H9 (cell line): Measurements from ENCODE around the gene TTC28. TPM values are rescaled to one million over a fixed set of nuclear protein-coding genes. Genes with fewer than 3 reads are reported as not detected.

Experiments used
- DNase-seq: peaks from one replicate; pipeline ENCODE4 v3.0.0-alpha.2; 2017
- H2AFZ ChIP-seq: one replicate; pipeline ENCODE4 v1.6.1; 2013; ENCODE audit warnings: mild to moderate bottlenecking, low read length, control low read depth, moderate library complexity
- H2AK5ac ChIP-seq: 2 replicates; pipeline ENCODE4 v1.6.1; 2013; ENCODE audit warnings: low read length, control low read depth, mixed read lengths; ENCODE audit not compliant: insufficient read length
- H2BK120ac ChIP-seq: one replicate; pipeline ENCODE4 v1.6.1; 2013; ENCODE audit warnings: low read depth, mild to moderate bottlenecking, low read length, control low read depth, inconsistent platforms; ENCODE audit not compliant: poor library complexity, severe bottlenecking
- H2BK12ac ChIP-seq: 2 replicates; pipeline ENCODE4 v1.6.1; 2013; ENCODE audit warnings: low read length, control low read depth, mixed read lengths, low read depth; ENCODE audit not compliant: insufficient read length
- H2BK15ac ChIP-seq: 2 replicates; pipeline ENCODE4 v1.6.1; 2013; ENCODE audit warnings: low read depth, low read length, control low read depth
- H2BK20ac ChIP-seq: one replicate; pipeline ENCODE4 v1.6.1; 2013; ENCODE audit warnings: low read depth, mild to moderate bottlenecking, low read length, control low read depth, inconsistent platforms; ENCODE audit not compliant: poor library complexity, severe bottlenecking
- H2BK5ac ChIP-seq: 2 replicates; pipeline ENCODE4 v1.6.1; 2013; ENCODE audit warnings: low read length, control low read depth, mixed read lengths; ENCODE audit not compliant: insufficient read length
- H3K14ac ChIP-seq: 2 replicates; pipeline ENCODE4 v1.6.1; 2013; ENCODE audit warnings: low read length, control low read depth; ENCODE audit not compliant: insufficient read depth
- H3K18ac ChIP-seq: 2 replicates; pipeline ENCODE4 v1.6.1; 2013; ENCODE audit warnings: low read depth, mild to moderate bottlenecking, mixed read lengths, low read length, control low read depth; ENCODE audit not compliant: insufficient read length
- H3K23ac ChIP-seq: 2 replicates; pipeline ENCODE4 v1.6.1; 2013; ENCODE audit warnings: low read length, control low read depth, mixed read lengths, low read depth; ENCODE audit not compliant: insufficient read length
- H3K23me2 ChIP-seq: 2 replicates; pipeline ENCODE4 v1.6.1; 2013; ENCODE audit warnings: low read depth, mild to moderate bottlenecking, mixed read lengths, low read length, control low read depth; ENCODE audit not compliant: insufficient read length, poor library complexity, severe bottlenecking
- H3K27ac ChIP-seq: 2 replicates; pipeline ENCODE4 v1.5.1; 2013; ENCODE audit warnings: low read length, control low read depth, mixed read lengths, low read depth; ENCODE audit not compliant: insufficient read length
- H3K27me3 ChIP-seq: 2 replicates; pipeline ENCODE4 v1.6.1; 2013; ENCODE audit warnings: low read length, control low read depth, inconsistent platforms; ENCODE audit not compliant: insufficient read depth
- H3K4ac ChIP-seq: 2 replicates; pipeline ENCODE4 v1.6.1; 2013; ENCODE audit warnings: low read depth, mild to moderate bottlenecking, control low read depth, inconsistent platforms, low read length, moderate library complexity
- H3K4me1 ChIP-seq: 2 replicates; pipeline ENCODE4 v1.6.1; 2013; ENCODE audit warnings: low read length, control low read depth, inconsistent platforms; ENCODE audit not compliant: insufficient read depth
- H3K4me2 ChIP-seq: 2 replicates; pipeline ENCODE4 v1.6.1; 2013; ENCODE audit warnings: low read length, control low read depth, mixed read lengths; ENCODE audit not compliant: insufficient read length, insufficient read depth
- H3K56ac ChIP-seq: 2 replicates; pipeline ENCODE4 v1.6.1; 2013; ENCODE audit warnings: low read depth, mild to moderate bottlenecking, mixed read lengths, low read length, control low read depth; ENCODE audit not compliant: insufficient read length
- H3K79me1 ChIP-seq: 2 replicates; pipeline ENCODE4 v1.6.1; 2013; ENCODE audit warnings: low read depth, mild to moderate bottlenecking, moderate library complexity, low read length, control low read depth, inconsistent platforms; ENCODE audit not compliant: insufficient read depth, poor library complexity, severe bottlenecking
- H3K79me2 ChIP-seq: 2 replicates; pipeline ENCODE4 v1.6.1; 2013; ENCODE audit warnings: low read length, control low read depth, inconsistent platforms; ENCODE audit not compliant: insufficient read depth
- H3K9ac ChIP-seq: 2 replicates; pipeline ENCODE4 v1.6.1; 2013; ENCODE audit warnings: low read length, control low read depth, mixed read lengths; ENCODE audit not compliant: insufficient read length; ENCODE audit errors: extremely low read depth
- H3K9me3 ChIP-seq: one replicate; pipeline ENCODE4 v1.6.1; 2013; ENCODE audit warnings: low read depth, low read length, inconsistent platforms; ENCODE audit not compliant: control insufficient read depth
- H3T11ph ChIP-seq: one replicate; pipeline ENCODE4 v1.6.1; 2013; ENCODE audit warnings: mild to moderate bottlenecking, low read length, control low read depth, inconsistent platforms
- H4K20me1 ChIP-seq: one replicate; pipeline ENCODE4 v1.6.1; 2013; ENCODE audit not compliant: control insufficient read depth, insufficient read length, insufficient read depth
- H4K5ac ChIP-seq: 2 replicates; pipeline ENCODE4 v1.6.1; 2013; ENCODE audit warnings: low read depth, mild to moderate bottlenecking, mixed read lengths, low read length, control low read depth; ENCODE audit not compliant: insufficient read length
- H4K8ac ChIP-seq: replicated peaks from 2 replicates; pipeline ENCODE4 v1.6.1; 2013; ENCODE audit warnings: low read length, control low read depth, mixed read lengths, low read depth; ENCODE audit not compliant: insufficient read length
- H4K91ac ChIP-seq: 2 replicates; pipeline ENCODE4 v1.6.1; 2013; ENCODE audit warnings: low read depth, mild to moderate bottlenecking, moderate library complexity, mixed read lengths, low read length, control low read depth; ENCODE audit not compliant: insufficient read length
- H3K27ac Mint-ChIP-seq, 3 experiments: 2 replicates in 2 of 3; 3 replicates in 1 of 3; pipeline ENCODE4 v1.8.0; 2020 to 2021; ENCODE audit warnings: mixed read lengths in 3 of 3, mild to moderate bottlenecking in 1 of 3, moderate library complexity in 1 of 3
- H3K27me3 Mint-ChIP-seq: 2 replicates; pipeline ENCODE4 v1.8.0; 2021; ENCODE audit warnings: low read depth, mild to moderate bottlenecking, moderate library complexity, mixed read lengths
- H3K36me3 Mint-ChIP-seq, 3 experiments: 2 replicates in 2 of 3; 3 replicates in 1 of 3; pipeline ENCODE4 v1.8.0; 2020 to 2021; ENCODE audit warnings: low read depth in 3 of 3, mixed read lengths in 3 of 3; ENCODE audit not compliant: insufficient read depth in 1 of 3
- H3K4me1 Mint-ChIP-seq, 2 experiments: 2 replicates each; pipeline ENCODE4 v1.8.0; 2020; ENCODE audit warnings: mixed read lengths in 2 of 2
- H3K4me3 Mint-ChIP-seq, 2 experiments: 2 replicates in 1 of 2; 3 replicates in 1 of 2; pipeline ENCODE4 v1.8.0; 2020 to 2021; ENCODE audit warnings: mild to moderate bottlenecking in 2 of 2, mixed read lengths in 2 of 2, moderate library complexity in 1 of 2
- H3K9me3 Mint-ChIP-seq, 2 experiments: 2 replicates in 1 of 2; 3 replicates in 1 of 2; pipeline ENCODE4 v1.8.0; 2020; ENCODE audit warnings: mild to moderate bottlenecking in 2 of 2, mixed read lengths in 2 of 2, moderate library complexity in 1 of 2
- CTCF ChIP-seq: fragments of 200-600 bp; sonication (generic); conservative IDR thresholded peaks from 3 replicates; pipeline ENCODE4 v1.8.0; 2021; ENCODE audit warnings: antibody characterized with exemption, mild to moderate bottlenecking
- WGBS: extraction: QIAGEN DNeasy Blood & Tissue Kit; methylation state at CpG from one replicate; pipeline ENCODE4 v1.1.7; 2013; ENCODE audit warnings: missing lambda C conversion rate, low lambda C conversion rate, mixed read lengths; ENCODE audit not compliant: insufficient read length; ENCODE audit errors: extremely low coverage; 5-methylcytosine and 5-hydroxymethylcytosine counted together
- total RNA-seq: library from RNA; stranded (reverse); gene quantifications from 2 replicates; pipeline ENCODE4 v1.2.1, GENCODE V29; 2021

The TTC28 gene
- total RNA-seq, 1 experiment from 2014 or later: 13.6 TPM

GRCh38 chr22:28637225-28637624, 42.4 kb downstream of the TTC28 start:
- Histone ChIP-seq H3T11ph (no peak overlapping the region), H3K9me3 (no peaks in the 10 kb centered on the region), H2BK5ac (no peak overlapping the region), H3K23ac (no peak overlapping the region), H3K18ac (no peak overlapping the region), H3K27ac (no peak overlapping the region), H4K91ac (no peak overlapping the region), H4K20me1 (no peaks in the 10 kb centered on the region), H3K4me1 (no peaks in the 10 kb centered on the region), H3K79me2 (no peaks in the 10 kb centered on the region), H2BK15ac (no peak overlapping the region), H3K23me2 (no peaks in the 10 kb centered on the region), H2AFZ (no peak overlapping the region), H2BK20ac (no peak overlapping the region), H3K4me2 (no peak overlapping the region), H3K79me1 (no peaks in the 10 kb centered on the region), H3K14ac (no peak overlapping the region), H3K9ac (no peak overlapping the region), H3K4ac (no peak overlapping the region), H2AK5ac (no peak overlapping the region), H4K8ac (no peak overlapping the region), H3K56ac (no peak overlapping the region), H2BK120ac (no peak overlapping the region), H2BK12ac (no peak overlapping the region), H3K27me3 (no peaks in the 10 kb centered on the region), H4K5ac (no peak overlapping the region)
- no peaks in the 10 kb centered on the region for H3K36me3 Mint-ChIP-seq
- H3K4me3 Mint-ChIP-seq: no peak overlapping the region
- WGBS: no CpG with 5 or more reads among the region's 8 CpGs
- TF ChIP-seq CTCF: no peak
- 0 out of 4 replicates have a peak, but pooled peaks cover 0 to 2% of the 10 kb centered on the region in 2 experiments for H3K4me1 Mint-ChIP-seq
- no peaks in the 10 kb centered on the region for H3K9me3 Mint-ChIP-seq
- DNase-seq: no peak
- H3K27ac Mint-ChIP-seq: no peak overlapping the region
- H3K27me3 Mint-ChIP-seq: no peaks in the 10 kb centered on the region
